SK-N-SH (cell line): Measurements from ENCODE around the gene WDR11. TPM values are rescaled to one million over a fixed set of nuclear protein-coding genes. Genes with fewer than 3 reads are reported as not detected.

Source experiments
- CTCF ChIA-PET: fragments of 300-600, 350-600 bp; formaldehyde crosslinking; extraction: SDS; loops from one replicate; lab custom pipeline; 2021; lab: Yijun Ruan, JAX
- POLR2A ChIA-PET: fragments of 350-600 bp; sonication (Branson Sonifier 250); formaldehyde crosslinking; extraction: SDS; loops from one replicate; lab custom pipeline; 2020; ENCODE audit warnings: antibody characterized with exemption, inconsistent platforms; lab: Yijun Ruan, JAX
- DNase-seq: peaks from one replicate; pipeline ENCODE4 v3.0.0; 2012
- H2AFZ ChIP-seq: fragments of 200-600 bp; sonication (generic); 2 replicates; pipeline ENCODE4 v1.8.1; 2016; ENCODE audit warnings: antibody characterized with exemption, mild to moderate bottlenecking, low read depth
- H3F3A ChIP-seq: fragments of 200-600 bp; sonication (generic); replicated peaks from 2 replicates; pipeline ENCODE3; 2016; ENCODE audit warnings: antibody characterized with exemption, mild to moderate bottlenecking; ENCODE audit not compliant: insufficient read depth
- H3K27ac ChIP-seq, 2 experiments: fragments of 200-500 bp in 1 of 2; fragments of 200-600 bp in 1 of 2; sonication (Bioruptor generic) in 1 of 2; sonication (generic), shearing (Covaris generic) in 1 of 2; 2 replicates each; pipeline versions ENCODE4 v1.5.1 to v1.6.1; 2014 to 2016; ENCODE audit warnings: low read depth in 2 of 2, inconsistent platforms in 1 of 2, low read length in 1 of 2, mild to moderate bottlenecking in 1 of 2, mixed read lengths in 1 of 2
- H3K27me3 ChIP-seq: fragments of 200-600 bp; sonication (generic), shearing (Covaris generic); 2 replicates; pipeline ENCODE4 v1.6.1; 2016; ENCODE audit warnings: mixed run types; ENCODE audit not compliant: insufficient read depth
- H3K36me3 ChIP-seq, 2 experiments: fragments of 200-500 bp in 1 of 2; fragments of 200-600 bp in 1 of 2; sonication (Bioruptor generic) in 1 of 2; sonication (generic) in 1 of 2; replicated peaks in 1 of 2; 2 replicates each; pipeline versions ENCODE3 to v1.5.1; 2014 to 2016; ENCODE audit warnings: low read length in 1 of 2, mild to moderate bottlenecking in 1 of 2; ENCODE audit not compliant: insufficient read depth in 2 of 2, control insufficient read depth in 1 of 2
- H3K4me1 ChIP-seq, 2 experiments: fragments of 200-500 bp in 1 of 2; fragments of 200-600 bp in 1 of 2; sonication (Bioruptor generic) in 1 of 2; sonication (generic), shearing (Covaris generic) in 1 of 2; 2 replicates each; pipeline versions ENCODE4 v1.5.1 to v1.6.1; 2014 to 2016; ENCODE audit warnings: low read depth in 1 of 2, low read length in 1 of 2, mixed run types in 1 of 2; ENCODE audit not compliant: insufficient read depth in 2 of 2, control insufficient read depth in 1 of 2
- H3K4me2 ChIP-seq: fragments of 200-600 bp; sonication (generic), shearing (Covaris generic); 2 replicates; pipeline ENCODE4 v1.6.1; 2017; ENCODE audit warnings: mixed run types
- H3K4me3 ChIP-seq, 2 experiments: fragments of 200-500 bp in 1 of 2; fragments of 200-600 bp in 1 of 2; sonication (Bioruptor generic) in 1 of 2; sonication (generic), shearing (Covaris generic) in 1 of 2; 2 replicates each; pipeline versions ENCODE4 v1.5.1 to v1.8.1; 2014 to 2016; ENCODE audit warnings: low read depth in 2 of 2, inconsistent platforms in 1 of 2, low read length in 1 of 2, mild to moderate bottlenecking in 1 of 2, mixed read lengths in 1 of 2, moderate library complexity in 1 of 2
- H3K79me2 ChIP-seq: fragments of 200-600 bp; sonication (generic); 2 replicates; pipeline ENCODE4 v1.8.1; 2017; ENCODE audit warnings: mild to moderate bottlenecking; ENCODE audit not compliant: insufficient read depth
- H3K9ac ChIP-seq: fragments of 200-600 bp; sonication (generic); 2 replicates; pipeline ENCODE4 v1.6.1; 2017; ENCODE audit warnings: mixed run types
- H3K9me2 ChIP-seq: fragments of 200-600 bp; sonication (generic); 2 replicates; pipeline ENCODE4 v1.6.1; 2017; ENCODE audit warnings: mixed run types
- H3K9me3 ChIP-seq: fragments of 200-600 bp; sonication (generic); 2 replicates; pipeline ENCODE4 v1.6.1; 2017; ENCODE audit warnings: mixed run types, mild to moderate bottlenecking, moderate library complexity
- H4K20me1 ChIP-seq: fragments of 200-600 bp; sonication (generic); 2 replicates; pipeline ENCODE4 v1.6.1; 2017; ENCODE audit warnings: mild to moderate bottlenecking, mixed run types; ENCODE audit not compliant: insufficient read depth
- CTCF ChIP-seq: fragments of 200-600 bp; sonication (generic); IDR thresholded peaks from 2 replicates; pipeline ENCODE4 v1.6.1; 2017; ENCODE audit warnings: antibody characterized with exemption, mild to moderate bottlenecking, moderate library complexity
- ELF1 ChIP-seq: IDR thresholded peaks from 2 replicates; pipeline ENCODE4 v1.4.0; 2012
- FOXM1 ChIP-seq: IDR thresholded peaks from 2 replicates; pipeline ENCODE4 v1.4.0; 2012; ENCODE audit warnings: low read depth, mild to moderate bottlenecking
- GATA2 ChIP-seq: sonication (generic); formaldehyde crosslinking; IDR thresholded peaks from 2 replicates; pipeline ENCODE4 v1.5.0; 2020; ENCODE audit warnings: mild to moderate bottlenecking, missing genetic modification reagents
- IRF3 ChIP-seq: fragments of 150-350 bp; IDR thresholded peaks from 2 replicates; pipeline ENCODE4 v1.6.1; 2016; ENCODE audit warnings: mild to moderate bottlenecking, low read depth, low read length
- MEF2A ChIP-seq: IDR thresholded peaks from 2 replicates; pipeline ENCODE4 v1.4.0; 2012; ENCODE audit warnings: low read depth, borderline replicate concordance
- PBX3 ChIP-seq: IDR thresholded peaks from 2 replicates; pipeline ENCODE4; 2012
- RAD21 ChIP-seq: IDR thresholded peaks from 2 replicates; pipeline ENCODE4 v1.6.1; 2012; ENCODE audit warnings: mild to moderate bottlenecking, low read length
- RFX5 ChIP-seq: IDR thresholded peaks from 2 replicates; pipeline ENCODE4 v1.6.1; 2012; ENCODE audit warnings: mild to moderate bottlenecking, improper control_type of control experiment, low read length
- SMC3 ChIP-seq: IDR thresholded peaks from 2 replicates; pipeline ENCODE4 v1.6.1; 2012; ENCODE audit warnings: low read depth, low read length, improper control_type of control experiment
- TAF1 ChIP-seq: IDR thresholded peaks from 2 replicates; pipeline ENCODE4 v1.6.1; 2012; ENCODE audit warnings: low read depth, mild to moderate bottlenecking, low read length, moderate library complexity, borderline replicate concordance
- TEAD4 ChIP-seq: IDR thresholded peaks from 2 replicates; pipeline ENCODE4 v1.4.0; 2012; ENCODE audit warnings: mild to moderate bottlenecking, borderline replicate concordance; ENCODE audit not compliant: insufficient read depth
- WGBS: methylation state at CpG from one replicate; pipeline ENCODE4 v1.1.6; 2017; ENCODE audit warnings: low lambda C conversion rate; 5-methylcytosine and 5-hydroxymethylcytosine counted together
- polyA plus RNA-seq, 3 experiments: library from polyadenylated mRNA; depleted of rRNA; stranded (reverse); fragments of >200 nt; gene quantifications; 2 replicates each; pipeline ENCODE4 v1.2.3, GENCODE V29; 2012
- TF ChIP-seq, protein P1 (sequence below): IDR thresholded peaks from 2 replicates; pipeline ENCODE4 v1.4.0; 2012; ENCODE audit warnings: low read depth, borderline replicate concordance

WDR11 gene
- polyA plus RNA-seq, 1 of the 3 experiments (the other 2 are of a cell fraction), result 35.1 TPM

DNA sequence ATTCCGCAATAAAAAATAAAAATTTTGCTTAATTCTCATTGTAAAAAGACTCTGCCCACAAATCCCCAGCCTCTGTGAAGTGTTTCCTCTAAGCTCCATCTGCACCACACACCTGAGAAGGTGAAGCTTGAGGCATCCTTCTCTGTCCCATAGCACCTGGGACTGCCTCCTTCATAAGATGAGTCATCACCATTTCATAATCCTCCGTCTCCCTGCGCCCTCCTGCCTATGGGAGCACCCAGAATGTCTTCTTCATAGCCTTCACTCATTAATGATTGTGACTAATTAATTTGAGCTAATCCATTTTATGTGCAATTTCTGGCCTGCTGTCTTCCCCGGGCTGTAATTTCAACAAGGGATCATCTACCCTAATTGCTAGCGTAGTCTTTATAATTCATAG lies 90.3 kb downstream of the WDR11 start:
- ChIA-PET POLR2A (no interaction called here), CTCF (interaction anchor here (1.2 to 6.1 kb wide), 6 partner anchors 11 to 945 kb away, joined by 3 to 50 read pairs (median 10); no protein-coding TSS in a partner anchor)
- WGBS, result 59% methylated on average over 5 of the region's 5 CpGs
- H3K9me3 ChIP-seq, result no peaks in the 10 kb centered on the region
- H3F3A ChIP-seq, result no peaks in the 10 kb centered on the region
- no peak overlapping the region for H2AFZ ChIP-seq
- no peaks in the 10 kb centered on the region for H3K27me3 ChIP-seq
- H3K9ac ChIP-seq, result no peak overlapping the region
- H3K4me2 ChIP-seq, result no peak overlapping the region
- no peaks in the 10 kb centered on the region for H3K9me2 ChIP-seq
- H4K20me1 ChIP-seq, result no peaks in the 10 kb centered on the region
- H3K4me3 ChIP-seq, result no peak overlapping the region
- peaks cover 0 to 3% of the 10 kb centered on the region in 2 experiments; a peak in 1 of 4 replicates for H3K4me1 ChIP-seq
- no peak overlapping the region for H3K27ac ChIP-seq
- H3K79me2 ChIP-seq, result no peaks in the 10 kb centered on the region
- H3K36me3 ChIP-seq, result no peaks in the 10 kb centered on the region
- TF ChIP-seq FOXM1 (no peak), SMC3 (no peak), IRF3 (no peak), RFX5 (no peak), TEAD4 (no peak), PBX3 (no peak), GATA2 (no peak), MEF2A (no peak)
- TF ChIP-seq, all 33 proteins: peak for 0
- no peak for DNase-seq

- peak overlapping the region; percentile 61; the same call in 1 of the 2 replicates for H3K4me2 ChIP-seq
- no peaks in the 10 kb centered on the region for H3K9me3 ChIP-seq
- peak; percentile 86 for DNase-seq
- no peaks in the 10 kb centered on the region for H3K27me3 ChIP-seq
- peak overlapping the region; percentile 50; the same call in 1 of the 2 replicates for H2AFZ ChIP-seq
- ChIA-PET CTCF (interaction anchor here (0.6 to 6.1 kb wide), 46 partner anchors 8 to 1216 kb away, joined by 3 to 50 read pairs (median 4); partner anchors contain the start of gene FGFR2), POLR2A (no interaction called here)
- peak overlapping the region in 1 of 2 experiments; percentile 31; a peak in 1 of 4 replicates for H3K4me3 ChIP-seq
- H3F3A ChIP-seq, result no peaks in the 10 kb centered on the region
- no peaks in the 10 kb centered on the region for H3K36me3 ChIP-seq
- H4K20me1 ChIP-seq, result no peaks in the 10 kb centered on the region
- no peak overlapping the region for H3K9ac ChIP-seq
- 41% methylated on average over 15 of the region's 23 CpGs for WGBS
- no peaks in the 10 kb centered on the region for H3K79me2 ChIP-seq
- peaks cover 0 to 3% of the 10 kb centered on the region in 2 experiments; a peak in 1 of 4 replicates for H3K4me1 ChIP-seq
- H3K9me2 ChIP-seq, result no peaks in the 10 kb centered on the region
- TF ChIP-seq, protein P1, sequence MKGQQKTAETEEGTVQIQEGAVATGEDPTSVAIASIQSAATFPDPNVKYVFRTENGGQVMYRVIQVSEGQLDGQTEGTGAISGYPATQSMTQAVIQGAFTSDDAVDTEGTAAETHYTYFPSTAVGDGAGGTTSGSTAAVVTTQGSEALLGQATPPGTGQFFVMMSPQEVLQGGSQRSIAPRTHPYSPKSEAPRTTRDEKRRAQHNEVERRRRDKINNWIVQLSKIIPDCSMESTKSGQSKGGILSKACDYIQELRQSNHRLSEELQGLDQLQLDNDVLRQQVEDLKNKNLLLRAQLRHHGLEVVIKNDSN, result no peak
- TF ChIP-seq GATA2 (peak; percentile 23; the same call in 1 of the 2 replicates), ELF1 (0 out of 2 replicates have a peak, but pooled peaks have one; percentile 21), RAD21 (peak; percentile 95), SMC3 (peak; percentile 85), TAF1 (no peak), CTCF (peak; percentile 87)
- H3K27ac ChIP-seq, result no peak overlapping the region
Observed at GRCh38 chr10:120942806-120943413, 91.7 kb downstream of the WDR11 start.
